HepG2 (cell line): ENCODE results near the gene SLC22A7. TPM values are rescaled to one million over a fixed set of nuclear protein-coding genes. Genes with fewer than 3 reads are reported as not detected.

Experiments used
- ATF4 ChIP-seq, 2 experiments: fragments of 450-650 bp in 1 of 2; sonication (generic) in 1 of 2; formaldehyde crosslinking; IDR thresholded peaks; 2 replicates each; pipeline versions ENCODE4 v1.5.0 to v1.8.0; 2020 to 2022; ENCODE audit warnings: mild to moderate bottlenecking in 1 of 2, missing genetic modification reagents in 1 of 2
- CREBL2 ChIP-seq: sonication (generic); formaldehyde crosslinking; IDR thresholded peaks from 2 replicates; pipeline ENCODE4 v1.8.1; 2023; ENCODE audit warnings: missing genetic modification reagents, mild to moderate bottlenecking, borderline replicate concordance
- ELF3 ChIP-seq: IDR thresholded peaks from 2 replicates; pipeline ENCODE4 v1.6.1; 2016; ENCODE audit warnings: missing genetic modification reagents, missing compliant biosample characterization
- EP300 ChIP-seq, 3 experiments: sonication (generic) in 1 of 3; formaldehyde crosslinking in 1 of 3; IDR thresholded peaks; 2 replicates each; pipeline versions ENCODE4 v1.5.1 to v1.6.1; 2011 to 2020; ENCODE audit warnings: low read depth in 2 of 3, low read length in 2 of 3, borderline replicate concordance in 1 of 3, improper control_type of control experiment in 1 of 3, mild to moderate bottlenecking in 1 of 3, missing genetic modification reagents in 1 of 3, moderate library complexity in 1 of 3
- HCFC1 ChIP-seq: fragments of 150-350 bp; IDR thresholded peaks from 2 replicates; pipeline ENCODE4 v1.6.1; 2014; ENCODE audit warnings: low read depth, low read length
- HDAC1 ChIP-seq: sonication (generic); formaldehyde crosslinking; IDR thresholded peaks from 2 replicates; pipeline ENCODE4 v1.5.1; 2020; ENCODE audit warnings: mild to moderate bottlenecking, missing genetic modification reagents
- SKI ChIP-seq: fragments of 450-650 bp; IDR thresholded peaks from one replicate; pipeline ENCODE4 v1.6.1; 2018; ENCODE audit warnings: mild to moderate bottlenecking; ENCODE audit not compliant: partially characterized antibody
- THYN1 ChIP-seq: sonication (generic); formaldehyde crosslinking; IDR thresholded peaks from 2 replicates; pipeline ENCODE4 v1.8.1; 2023; ENCODE audit warnings: low read depth, mild to moderate bottlenecking, moderate library complexity, missing genetic modification reagents, borderline replicate concordance
- TRAFD1 ChIP-seq: sonication (generic); formaldehyde crosslinking; IDR thresholded peaks from 2 replicates; pipeline ENCODE4 v1.5.1; 2020; ENCODE audit warnings: missing genetic modification reagents, mild to moderate bottlenecking, borderline replicate concordance
- ZBTB7A ChIP-seq: sonication (generic); formaldehyde crosslinking; IDR thresholded peaks from 2 replicates; pipeline ENCODE4 v1.8.0; 2022; ENCODE audit warnings: mild to moderate bottlenecking, missing genetic modification reagents
- ZNF205 ChIP-seq: IDR thresholded peaks from 2 replicates; pipeline ENCODE4 v1.6.1; 2018; ENCODE audit warnings: missing biosample characterization, missing genetic modification reagents
- ZNF264 ChIP-seq: sonication (generic); formaldehyde crosslinking; IDR thresholded peaks from 2 replicates; pipeline ENCODE4 v1.4.0; 2020; ENCODE audit warnings: missing genetic modification reagents
- ZNF33B ChIP-seq: sonication (generic); formaldehyde crosslinking; IDR thresholded peaks from 2 replicates; pipeline ENCODE4 v1.5.1; 2020; ENCODE audit warnings: mild to moderate bottlenecking, missing genetic modification reagents
- ZNF546 ChIP-seq: sonication (generic); formaldehyde crosslinking; conservative IDR thresholded peaks from 2 replicates; pipeline ENCODE4 v1.8.1; 2023; ENCODE audit warnings: mild to moderate bottlenecking, missing genetic modification reagents
- polyA plus RNA-seq, 8 experiments: library from polyadenylated mRNA; depleted of rRNA in 3 of 8; stranded (reverse) in 7 of 8; unstranded in 1 of 8; fragments of >200 nt; fragmentation: Illumina TruSeq in 4 of 8; extraction: Trizol in 4 of 8; gene quantifications; 2 replicates each; pipeline versions ENCODE4 v1.2.1 to v1.2.3, GENCODE V29; 2011 to 2016; ENCODE audit warnings: low read depth in 4 of 8, missing spikeins in 1 of 8, mixed read lengths in 1 of 8; ENCODE audit not compliant: insufficient read depth in 1 of 8
- total RNA-seq, 5 experiments: library from RNA; depleted of rRNA; stranded (reverse); fragments of >200 nt; fragmentation: Illumina TruSeq; extraction: Trizol; gene quantifications; 2 replicates each; pipeline ENCODE4 v1.2.3, GENCODE V29; 2016; ENCODE audit warnings: low read depth in 1 of 5
- TF ChIP-seq, protein P1 (sequence below): sonication (generic); formaldehyde crosslinking; conservative IDR thresholded peaks from 2 replicates; pipeline ENCODE4 v1.8.1; 2023; ENCODE audit warnings: missing genetic modification reagents
- TF ChIP-seq, protein P2 (sequence below): sonication (generic); formaldehyde crosslinking; IDR thresholded peaks from 2 replicates; pipeline ENCODE4 v1.4.0; 2020; ENCODE audit warnings: missing genetic modification reagents
- TF ChIP-seq, protein P3 (sequence below): sonication (generic); formaldehyde crosslinking; IDR thresholded peaks from 2 replicates; pipeline ENCODE4 v1.9.0; 2022; ENCODE audit warnings: missing genetic modification reagents, mild to moderate bottlenecking, borderline replicate concordance

Gene SLC22A7
- total and polyA plus RNA-seq, 2 of the 13 experiments (the other 11 are each of a cell fraction or from before 2014, with no cell fraction given) = 5.3 to 22.6 TPM

- TF ChIP-seq, protein P1, sequence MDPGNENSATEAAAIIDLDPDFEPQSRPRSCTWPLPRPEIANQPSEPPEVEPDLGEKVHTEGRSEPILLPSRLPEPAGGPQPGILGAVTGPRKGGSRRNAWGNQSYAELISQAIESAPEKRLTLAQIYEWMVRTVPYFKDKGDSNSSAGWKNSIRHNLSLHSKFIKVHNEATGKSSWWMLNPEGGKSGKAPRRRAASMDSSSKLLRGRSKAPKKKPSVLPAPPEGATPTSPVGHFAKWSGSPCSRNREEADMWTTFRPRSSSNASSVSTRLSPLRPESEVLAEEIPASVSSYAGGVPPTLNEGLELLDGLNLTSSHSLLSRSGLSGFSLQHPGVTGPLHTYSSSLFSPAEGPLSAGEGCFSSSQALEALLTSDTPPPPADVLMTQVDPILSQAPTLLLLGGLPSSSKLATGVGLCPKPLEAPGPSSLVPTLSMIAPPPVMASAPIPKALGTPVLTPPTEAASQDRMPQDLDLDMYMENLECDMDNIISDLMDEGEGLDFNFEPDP (CRISPR knock-in tag) = 0 out of 2 replicates have a peak, but pooled peaks have one; percentile 68
- no peak for TF ChIP-seq THYN1 (CRISPR knock-in tag)
- peak in 1 of 2 experiments; percentile 66; a peak in 1 of 4 replicates for TF ChIP-seq EP300 (IDR thresholded peaks at IDR 0.05; ENCODE audit: low read depth in 2 of 2, low read length in 2 of 2)
- TF ChIP-seq EP300 (CRISPR knock-in tag; IDR thresholded peaks at IDR 0.05; ENCODE audit: borderline replicate concordance) = peak; percentile 48
- TF ChIP-seq ELF3 = peak; percentile 55; the same call in 1 of the 2 replicates
- peak; percentile 80; the same call in 1 of the 2 replicates for TF ChIP-seq TRAFD1 (CRISPR knock-in tag)
- TF ChIP-seq ATF4 (CRISPR knock-in tag; IDR thresholded peaks at IDR 0.05) = peak in 1 of 2 experiments; percentile 82; a peak in 2 of 4 replicates
- 0 out of 2 replicates have a peak, but pooled peaks have one; percentile 20 for TF ChIP-seq ZNF546
- no peak for TF ChIP-seq ZNF33B (CRISPR knock-in tag)
- no peak for TF ChIP-seq HCFC1
- no peak for TF ChIP-seq CREBL2 (CRISPR knock-in tag)
- TF ChIP-seq, protein P2, sequence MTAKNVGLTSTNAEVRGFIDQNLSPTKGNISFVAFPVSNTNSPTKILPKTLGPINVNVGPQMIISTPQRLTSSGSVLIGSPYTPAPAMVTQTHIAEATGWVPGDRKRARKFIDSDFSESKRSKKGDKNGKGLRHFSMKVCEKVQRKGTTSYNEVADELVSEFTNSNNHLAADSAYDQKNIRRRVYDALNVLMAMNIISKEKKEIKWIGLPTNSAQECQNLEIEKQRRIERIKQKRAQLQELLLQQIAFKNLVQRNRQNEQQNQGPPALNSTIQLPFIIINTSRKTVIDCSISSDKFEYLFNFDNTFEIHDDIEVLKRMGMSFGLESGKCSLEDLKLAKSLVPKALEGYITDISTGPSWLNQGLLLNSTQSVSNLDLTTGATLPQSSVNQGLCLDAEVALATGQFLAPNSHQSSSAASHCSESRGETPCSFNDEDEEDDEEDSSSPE (CRISPR knock-in tag) = 0 out of 2 replicates have a peak, but pooled peaks have one; percentile 27
- TF ChIP-seq, protein P3, sequence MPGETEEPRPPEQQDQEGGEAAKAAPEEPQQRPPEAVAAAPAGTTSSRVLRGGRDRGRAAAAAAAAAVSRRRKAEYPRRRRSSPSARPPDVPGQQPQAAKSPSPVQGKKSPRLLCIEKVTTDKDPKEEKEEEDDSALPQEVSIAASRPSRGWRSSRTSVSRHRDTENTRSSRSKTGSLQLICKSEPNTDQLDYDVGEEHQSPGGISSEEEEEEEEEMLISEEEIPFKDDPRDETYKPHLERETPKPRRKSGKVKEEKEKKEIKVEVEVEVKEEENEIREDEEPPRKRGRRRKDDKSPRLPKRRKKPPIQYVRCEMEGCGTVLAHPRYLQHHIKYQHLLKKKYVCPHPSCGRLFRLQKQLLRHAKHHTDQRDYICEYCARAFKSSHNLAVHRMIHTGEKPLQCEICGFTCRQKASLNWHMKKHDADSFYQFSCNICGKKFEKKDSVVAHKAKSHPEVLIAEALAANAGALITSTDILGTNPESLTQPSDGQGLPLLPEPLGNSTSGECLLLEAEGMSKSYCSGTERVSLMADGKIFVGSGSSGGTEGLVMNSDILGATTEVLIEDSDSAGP (CRISPR knock-in tag) = 0 out of 2 replicates have a peak, but pooled peaks have one; percentile 24
- TF ChIP-seq ZNF205 (CRISPR knock-in tag) = peak; percentile 60; the same call in 1 of the 2 replicates
- no peak for TF ChIP-seq ZNF264 (CRISPR knock-in tag)
- 0 out of 2 replicates have a peak, but pooled peaks have one; percentile 60 for TF ChIP-seq ZBTB7A (CRISPR knock-in tag)
- TF ChIP-seq SKI = peak; percentile 11
- peak; percentile 73 for TF ChIP-seq HDAC1 (CRISPR knock-in tag)
These were observed 35.9 kb upstream of the SLC22A7 start (continued) for GRCh38 chr6:43262000-43262779.
